Measurements from ENCODE around the gene ANKRD36.
"Not testable (repeated sequence)": the region's sequence is repeated elsewhere in the genome, so short reads cannot be mapped to it uniquely, and the experiment has no call there.

GRCh38 chr2:97197251-97197650 lies 84.3 kb downstream of the ANKRD36 start:
- not testable (repeated sequence) for TF ChIP-seq EZH2 (IDR thresholded peaks at IDR 0.05; ENCODE audit: low read length, unreplicated experiment); EZH2phosphoT487 (IDR thresholded peaks at IDR 0.05; ENCODE audit: borderline replicate concordance, low read length)
- TF ChIP-seq, protein P1, sequence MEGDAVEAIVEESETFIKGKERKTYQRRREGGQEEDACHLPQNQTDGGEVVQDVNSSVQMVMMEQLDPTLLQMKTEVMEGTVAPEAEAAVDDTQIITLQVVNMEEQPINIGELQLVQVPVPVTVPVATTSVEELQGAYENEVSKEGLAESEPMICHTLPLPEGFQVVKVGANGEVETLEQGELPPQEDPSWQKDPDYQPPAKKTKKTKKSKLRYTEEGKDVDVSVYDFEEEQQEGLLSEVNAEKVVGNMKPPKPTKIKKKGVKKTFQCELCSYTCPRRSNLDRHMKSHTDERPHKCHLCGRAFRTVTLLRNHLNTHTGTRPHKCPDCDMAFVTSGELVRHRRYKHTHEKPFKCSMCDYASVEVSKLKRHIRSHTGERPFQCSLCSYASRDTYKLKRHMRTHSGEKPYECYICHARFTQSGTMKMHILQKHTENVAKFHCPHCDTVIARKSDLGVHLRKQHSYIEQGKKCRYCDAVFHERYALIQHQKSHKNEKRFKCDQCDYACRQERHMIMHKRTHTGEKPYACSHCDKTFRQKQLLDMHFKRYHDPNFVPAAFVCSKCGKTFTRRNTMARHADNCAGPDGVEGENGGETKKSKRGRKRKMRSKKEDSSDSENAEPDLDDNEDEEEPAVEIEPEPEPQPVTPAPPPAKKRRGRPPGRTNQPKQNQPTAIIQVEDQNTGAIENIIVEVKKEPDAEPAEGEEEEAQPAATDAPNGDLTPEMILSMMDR (conservative IDR thresholded peaks at IDR 0.05; ENCODE audit: low read depth, low read length) = not testable (repeated sequence)

All from PC-3 (cell line).